ENCODE measurements around the gene ALCAM. TPM values are rescaled to one million over a fixed set of nuclear protein-coding genes. Genes with fewer than 3 reads are reported as not detected.

ALCAM gene
- total RNA-seq, 1 experiment from 2014 or later = 36.8 TPM

DNA sequence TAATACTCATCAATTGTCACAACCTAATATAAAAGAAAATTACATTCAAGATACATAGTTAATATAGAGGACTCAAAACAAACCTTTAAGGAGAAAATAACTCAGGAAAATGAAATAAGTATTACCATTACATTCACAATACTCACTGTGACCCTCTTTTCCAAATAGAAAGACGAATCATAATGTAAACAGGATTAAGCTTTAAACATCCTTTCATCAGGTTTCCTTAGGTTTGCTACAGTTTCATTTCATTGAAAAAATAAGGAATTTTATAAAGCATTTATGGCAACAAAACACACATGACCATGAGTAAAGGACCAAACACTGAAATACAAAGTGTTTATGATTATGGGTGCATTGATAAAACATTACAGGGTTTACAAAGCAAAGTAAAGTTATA is 162.7 kb downstream of the ALCAM start:
- Histone ChIP-seq H3K4me3 (ENCODE audit: low read depth, low read length, poor library complexity, severe bottlenecking) (no peak overlapping the region), H3K36me3 (ENCODE audit: insufficient read depth, low read length, poor library complexity, severe bottlenecking) (no peaks in the 10 kb centered on the region), H3K27ac (ENCODE audit: low read depth, low read length, poor library complexity, severe bottlenecking) (no peak overlapping the region), H3K4me1 (ENCODE audit: insufficient read depth, low read length, poor library complexity, severe bottlenecking) (no peaks in the 10 kb centered on the region), H3K9me3 (ENCODE audit: low read depth, low read length, poor library complexity, severe bottlenecking) (no peaks in the 10 kb centered on the region), H3K27me3 (replicated peaks; ENCODE audit: insufficient read depth, low read depth, low read length, poor library complexity) (no peaks in the 10 kb centered on the region)
- no TSS peak for BruUV-seq (replicated peaks)
- intact Hi-C loops (cut with micrococcal nuclease; ENCODE audit: unreplicated experiment) = no loop called here
- TF ChIP-seq, protein P1, sequence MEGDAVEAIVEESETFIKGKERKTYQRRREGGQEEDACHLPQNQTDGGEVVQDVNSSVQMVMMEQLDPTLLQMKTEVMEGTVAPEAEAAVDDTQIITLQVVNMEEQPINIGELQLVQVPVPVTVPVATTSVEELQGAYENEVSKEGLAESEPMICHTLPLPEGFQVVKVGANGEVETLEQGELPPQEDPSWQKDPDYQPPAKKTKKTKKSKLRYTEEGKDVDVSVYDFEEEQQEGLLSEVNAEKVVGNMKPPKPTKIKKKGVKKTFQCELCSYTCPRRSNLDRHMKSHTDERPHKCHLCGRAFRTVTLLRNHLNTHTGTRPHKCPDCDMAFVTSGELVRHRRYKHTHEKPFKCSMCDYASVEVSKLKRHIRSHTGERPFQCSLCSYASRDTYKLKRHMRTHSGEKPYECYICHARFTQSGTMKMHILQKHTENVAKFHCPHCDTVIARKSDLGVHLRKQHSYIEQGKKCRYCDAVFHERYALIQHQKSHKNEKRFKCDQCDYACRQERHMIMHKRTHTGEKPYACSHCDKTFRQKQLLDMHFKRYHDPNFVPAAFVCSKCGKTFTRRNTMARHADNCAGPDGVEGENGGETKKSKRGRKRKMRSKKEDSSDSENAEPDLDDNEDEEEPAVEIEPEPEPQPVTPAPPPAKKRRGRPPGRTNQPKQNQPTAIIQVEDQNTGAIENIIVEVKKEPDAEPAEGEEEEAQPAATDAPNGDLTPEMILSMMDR (conservative IDR thresholded peaks at IDR 0.05; ENCODE audit: low read depth, low read length) = no peak
- no peak for TF ChIP-seq EZH2 (IDR thresholded peaks at IDR 0.05; ENCODE audit: borderline replicate concordance, low read depth, low read length, poor library complexity, severe bottlenecking)
- ChIA-PET POLR2A (ENCODE audit: low non-redundant PET) (no interaction called here), CTCF (no interaction called here)
- DNase-seq (ENCODE audit: low spot score) = no peak

DNA sequence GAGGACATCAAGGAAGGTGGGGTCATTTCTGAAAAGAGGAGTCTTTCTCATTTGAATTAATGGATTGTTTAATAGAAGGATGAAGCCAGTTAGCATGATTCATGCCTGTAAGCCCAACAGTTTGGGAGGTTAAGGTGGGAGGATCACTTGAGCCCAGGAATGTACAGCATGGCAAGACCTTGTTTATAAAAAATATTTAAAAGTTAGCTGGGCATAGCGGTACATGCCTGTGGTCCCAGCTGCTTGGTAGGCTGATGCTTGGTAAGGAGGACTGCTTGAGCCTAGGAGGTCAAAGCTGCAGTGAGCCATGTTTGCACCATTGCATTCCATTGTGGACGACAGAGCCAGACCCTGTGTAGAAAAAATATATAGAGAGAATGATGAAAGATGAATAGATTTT is 165.5 kb downstream of the ALCAM start:
- TF ChIP-seq, protein P1 (conservative IDR thresholded peaks at IDR 0.05; ENCODE audit: low read depth, low read length) = no peak
- no peak for TF ChIP-seq EZH2 (IDR thresholded peaks at IDR 0.05; ENCODE audit: borderline replicate concordance, low read depth, low read length, poor library complexity, severe bottlenecking)
- no peaks in the 10 kb centered on the region for H3K9me3 ChIP-seq (ENCODE audit: low read depth, low read length, poor library complexity, severe bottlenecking)
- H3K36me3 ChIP-seq (ENCODE audit: insufficient read depth, low read length, poor library complexity, severe bottlenecking) = no peaks in the 10 kb centered on the region
- ChIA-PET CTCF (no interaction called here), POLR2A (ENCODE audit: low non-redundant PET) (no interaction called here)
- intact Hi-C loops (cut with micrococcal nuclease; ENCODE audit: unreplicated experiment) = no loop called here
- H3K4me1 ChIP-seq (ENCODE audit: insufficient read depth, low read length, poor library complexity, severe bottlenecking) = no peaks in the 10 kb centered on the region
- H3K4me3 ChIP-seq (ENCODE audit: low read depth, low read length, poor library complexity, severe bottlenecking) = no peak overlapping the region
- H3K27me3 ChIP-seq (replicated peaks; ENCODE audit: insufficient read depth, low read depth, low read length, poor library complexity) = no peaks in the 10 kb centered on the region
- no TSS peak for BruUV-seq (replicated peaks)
- H3K27ac ChIP-seq (ENCODE audit: low read depth, low read length, poor library complexity, severe bottlenecking) = no peak overlapping the region
- no peak for DNase-seq (ENCODE audit: low spot score)

GRCh38 chr3:105533960-105534359 is 167.3 kb downstream of the ALCAM start:
- no peak for TF ChIP-seq EZH2 (IDR thresholded peaks at IDR 0.05; ENCODE audit: borderline replicate concordance, low read depth, low read length, poor library complexity, severe bottlenecking)
- TF ChIP-seq, protein P1 (conservative IDR thresholded peaks at IDR 0.05; ENCODE audit: low read depth, low read length) = no peak
- Histone ChIP-seq H3K27ac (ENCODE audit: low read depth, low read length, poor library complexity, severe bottlenecking) (no peak overlapping the region), H3K4me1 (ENCODE audit: insufficient read depth, low read length, poor library complexity, severe bottlenecking) (no peaks in the 10 kb centered on the region), H3K9me3 (ENCODE audit: low read depth, low read length, poor library complexity, severe bottlenecking) (no peaks in the 10 kb centered on the region), H3K4me3 (ENCODE audit: low read depth, low read length, poor library complexity, severe bottlenecking) (no peak overlapping the region), H3K36me3 (ENCODE audit: insufficient read depth, low read length, poor library complexity, severe bottlenecking) (no peaks in the 10 kb centered on the region), H3K27me3 (replicated peaks; ENCODE audit: insufficient read depth, low read depth, low read length, poor library complexity) (no peaks in the 10 kb centered on the region)
- no TSS peak for BruUV-seq (replicated peaks)
- ChIA-PET CTCF (no interaction called here), POLR2A (ENCODE audit: low non-redundant PET) (no interaction called here)
- no peak for DNase-seq (ENCODE audit: low spot score)
- intact Hi-C loops (cut with micrococcal nuclease; ENCODE audit: unreplicated experiment) = no loop called here
